H1 (cell line): Measurements from ENCODE around the gene APH1A. TPM values are rescaled to one million over a fixed set of nuclear protein-coding genes. Genes with fewer than 3 reads are reported as not detected.

Experiments used
- TAF7 ChIP-seq: optimal IDR thresholded peaks from 2 replicates; pipeline ENCODE3; 2011; ENCODE audit warnings: low read depth, mild to moderate bottlenecking, inconsistent platforms, low read length, moderate library complexity, borderline replicate concordance
- polyA plus RNA-seq, 7 experiments: library from polyadenylated mRNA; depleted of rRNA in 3 of 7; stranded (reverse) in 5 of 7; unstranded in 2 of 7; fragments of >200 nt in 5 of 7; fragments of 200-250 nt in 2 of 7; gene quantifications; 1 replicate in 5 of 7; 2 replicates in 1 of 7; 4 replicates in 1 of 7; pipeline versions ENCODE4 v1.2.1 to v1.2.3, GENCODE V29; 2011 to 2013; ENCODE audit warnings: missing spikeins in 2 of 7, mixed read lengths in 2 of 7
- total RNA-seq: library from RNA; stranded (reverse); fragmentation: NEBNext Ultra II Directional; extraction: Animal tissue kit (Norgen Biotek cat#: 25700); gene quantifications from 2 replicates; pipeline ENCODE4 v1.2.1, GENCODE V29; 2021

APH1A gene
- total and polyA plus RNA-seq, 2 of the 8 experiments (the other 6 are each of a cell fraction or from before 2014, with no cell fraction given), result 111 to 183 TPM

DNA sequence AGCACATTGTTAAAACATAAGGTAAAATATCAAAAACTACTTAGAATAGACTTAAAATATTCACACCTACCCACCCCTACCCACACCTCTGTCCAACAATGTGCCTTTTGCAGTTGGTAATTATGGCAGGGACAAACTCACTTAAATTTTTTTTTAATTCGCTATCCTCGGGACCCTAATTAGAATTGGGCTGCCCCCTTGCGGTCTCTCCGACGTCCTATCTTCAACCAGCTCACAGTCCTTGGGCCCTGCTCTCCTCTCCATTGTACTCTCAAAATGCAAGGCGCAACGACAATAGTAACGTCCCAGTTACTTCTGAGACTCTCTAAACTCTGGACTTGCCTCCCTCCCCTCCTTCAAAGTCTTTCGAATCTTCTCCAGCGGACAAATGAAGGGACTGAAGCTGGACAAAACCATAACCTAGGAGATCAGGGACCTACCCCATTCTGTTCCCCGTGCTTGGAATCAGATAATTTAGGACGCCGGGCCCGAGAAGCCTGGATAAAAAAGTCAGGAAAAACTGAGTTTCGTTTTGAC, 12.5 kb upstream of the APH1A start (continued):
- TF ChIP-seq TAF7, result no peak
